Lung (tissue), 12 donors: Measurements from ENCODE around the gene CCDC3. TPM values are rescaled to one million over a fixed set of nuclear protein-coding genes. Genes with fewer than 3 reads are reported as not detected.

Source experiments
- ATAC-seq: fragments of 200-7000 bp; cut with Tn5 transposase; one replicate; pipeline ENCODE4 v1.9.1; 2020; ENCODE audit warnings: moderate number of reproducible peaks; ENCODE audit not compliant: insufficient read depth, low FRiP score
- DNase-seq, 3 donors: peaks; one replicate each; pipeline ENCODE4 v3.0.0-alpha.2; 2013 to 2017
- H3K27ac ChIP-seq, 2 donors: one replicate each; pipeline ENCODE4 v1.5.1; 2013; ENCODE audit warnings: mild to moderate bottlenecking in 2 of 2, moderate library complexity in 2 of 2, control low read depth in 1 of 2, inconsistent platforms in 1 of 2, low read depth in 1 of 2, low read length in 1 of 2
- H3K27me3 ChIP-seq, 3 donors: one replicate each; pipeline ENCODE4 v1.5.1; 2013; ENCODE audit warnings: low read length in 2 of 3; ENCODE audit not compliant: control insufficient read depth in 3 of 3, insufficient read depth in 3 of 3
- H3K36me3 ChIP-seq, 4 donors: one replicate each; pipeline ENCODE4 v1.5.1; 2013; ENCODE audit warnings: low read length in 4 of 4, mild to moderate bottlenecking in 1 of 4, moderate library complexity in 1 of 4; ENCODE audit not compliant: control insufficient read depth in 4 of 4, insufficient read depth in 4 of 4
- H3K4me1 ChIP-seq, 5 donors: one replicate each; pipeline ENCODE4 v1.5.1; 2013; ENCODE audit warnings: low read length in 5 of 5, mild to moderate bottlenecking in 2 of 5, moderate library complexity in 1 of 5; ENCODE audit not compliant: control insufficient read depth in 5 of 5, insufficient read depth in 5 of 5
- H3K4me3 ChIP-seq: one replicate; pipeline ENCODE4 v1.5.1; 2013; ENCODE audit warnings: mild to moderate bottlenecking, control low read depth, moderate library complexity
- H3K9ac ChIP-seq, 2 donors: one replicate each; pipeline ENCODE4 v1.5.1; 2013; ENCODE audit warnings: low read length in 2 of 2, control low read depth in 1 of 2; ENCODE audit not compliant: insufficient read depth in 1 of 2
- H3K9me3 ChIP-seq, 4 donors: one replicate each; pipeline ENCODE4 v1.5.1; 2013; ENCODE audit warnings: low read length in 3 of 4, mild to moderate bottlenecking in 1 of 4, moderate library complexity in 1 of 4; ENCODE audit not compliant: control insufficient read depth in 4 of 4, insufficient read depth in 3 of 4
- CTCF ChIP-seq: IDR thresholded peaks from 2 replicates; pipeline ENCODE4 v1.5.1; 2012; ENCODE audit warnings: mild to moderate bottlenecking; ENCODE audit errors: control extremely low read depth, extremely low read depth
- WGBS, 2 donors: extraction: QIAGEN DNeasy Blood & Tissue Kit; methylation state at CpG; one replicate each; pipeline ENCODE4 v1.1.7; 2013; 5-methylcytosine and 5-hydroxymethylcytosine counted together
- polyA plus RNA-seq, 2 donors: library from polyadenylated mRNA; stranded (reverse); fragments of 200-250 nt; gene quantifications; one replicate each; pipeline ENCODE4 v1.2.1, GENCODE V29; 2013
- total RNA-seq, 2 donors: library from RNA; depleted of rRNA in 1 of 2; stranded (reverse); fragments of >200 nt in 1 of 2; gene quantifications; one replicate each; pipeline ENCODE4 v1.2.1, GENCODE V29; 2014 to 2021
- donor health status: control.
- donor health status: control.
- donor health status: Bipolar disorder and iron deficiency.
- donor health status: healthy.
- donor health status: DM: yes; HTN: yes; CAD: no.

Gene CCDC3
- total and polyA plus RNA-seq, 4 donors: 4.1 to 21.5 (median 11.0) TPM

- no peak overlapping the region for H3K4me3 ChIP-seq
- peaks cover 6 to 41% (median 21%) of the 10 kb centered on the region in 3 donors for H3K27me3 ChIP-seq
- no peak for DNase-seq
- ATAC-seq: no peak
- peaks cover 0 to 7% (median 0%) of the 10 kb centered on the region in 4 donors for H3K9me3 ChIP-seq
- no peaks in the 10 kb centered on the region for H3K36me3 ChIP-seq
- no peak overlapping the region for H3K27ac ChIP-seq
- peaks cover 0 to 10% (median 0%) of the 10 kb centered on the region in 5 donors for H3K4me1 ChIP-seq
- no peak overlapping the region for H3K9ac ChIP-seq
- TF ChIP-seq CTCF: no peak
- WGBS, 2 donors: 78 to 81% methylated on average over 4 of the region's 4 CpGs
Measured at GRCh38 chr10:13000431-13000830, 1.1 kb downstream of the CCDC3 start.

GRCh38 chr10:12999849-13000248 lies 1.7 kb downstream of the CCDC3 start:
- Histone ChIP-seq H3K27ac (no peak overlapping the region), H3K4me3 (no peak overlapping the region), H3K9me3 (peaks cover 0 to 7% (median 0%) of the 10 kb centered on the region in 4 donors), H3K27me3 (peaks cover 6 to 40% (median 21%) of the 10 kb centered on the region in 3 donors), H3K4me1 (peaks cover 0 to 10% (median 0%) of the 10 kb centered on the region in 5 donors), H3K36me3 (no peaks in the 10 kb centered on the region), H3K9ac (no peak overlapping the region)
- no peak for TF ChIP-seq CTCF
- WGBS, 2 donors: 81 to 85% methylated on average over 6 of the region's 6 CpGs
- ATAC-seq (no peak), DNase-seq (no peak)

- DNase-seq (no peak), ATAC-seq (no peak)
- Histone ChIP-seq H3K36me3 (no peaks in the 10 kb centered on the region), H3K4me3 (no peak overlapping the region), H3K4me1 (peaks cover 0 to 2% (median 0%) of the 10 kb centered on the region in 5 donors), H3K9me3 (no peaks in the 10 kb centered on the region), H3K9ac (no peak overlapping the region), H3K27me3 (peaks cover 0 to 22% (median under 1%) of the 10 kb centered on the region in 3 donors), H3K27ac (no peak overlapping the region)
- no peak for TF ChIP-seq CTCF
- 60 to 74% methylated on average over 8 of the region's 8 CpGs for WGBS, 2 donors
Measured at GRCh38 chr10:12995425-12995861, 6.1 kb downstream of the CCDC3 start.

GRCh38 chr10:12993595-12993994 lies 7.9 kb downstream of the CCDC3 start:
- no peak for ATAC-seq

More at GRCh38 chr10:12993595-12993994, 7.9 kb downstream of the CCDC3 start:
- H3K27ac ChIP-seq: no peak overlapping the region
- WGBS, 2 donors: 62 to 67% methylated on average over 8 of the region's 8 CpGs
- no peak for TF ChIP-seq CTCF
- no peaks in the 10 kb centered on the region for H3K9me3 ChIP-seq
- H3K36me3 ChIP-seq: no peaks in the 10 kb centered on the region
- no peak overlapping the region for H3K9ac ChIP-seq
- DNase-seq: peak in 2 of 3 donors; percentile 35 to 71
- peaks cover 0 to 8% (median 0%) of the 10 kb centered on the region in 3 donors for H3K27me3 ChIP-seq
- H3K4me1 ChIP-seq: peaks cover 0 to 2% (median 0%) of the 10 kb centered on the region in 5 donors
- H3K4me3 ChIP-seq: no peak overlapping the region
